GM12891 (cell line): ENCODE results near the gene TYRO3.
"Not testable (repeated sequence)": the region's sequence is repeated elsewhere in the genome, so short reads cannot be mapped to it uniquely, and the experiment has no call there.

Source experiments
- DNase-seq: peaks from one replicate; pipeline ENCODE4 v3.0.0; 2011; ENCODE audit warnings: low spot score; ENCODE audit not compliant: insufficient read length
- FAIRE-seq: peaks from 2 replicates; lab custom pipeline; 2011; peaks lifted over from hg19 to GRCh38; lab: Jason Lieb, UNC
- PAX5 ChIP-seq: IDR thresholded peaks from 2 replicates; pipeline ENCODE4 v1.6.1; 2011; ENCODE audit warnings: low read length, moderate library complexity, mild to moderate bottlenecking; ENCODE audit not compliant: insufficient read depth, severe bottlenecking
- POLR2A ChIP-seq: IDR thresholded peaks from 2 replicates; pipeline ENCODE4 v1.6.1; 2011; ENCODE audit warnings: low read depth, low read length, control low read depth
- POLR2AphosphoS5 ChIP-seq: IDR thresholded peaks from 2 replicates; pipeline ENCODE4 v1.6.1; 2011; ENCODE audit warnings: low read depth, low read length, control low read depth
- POU2F2 ChIP-seq: IDR thresholded peaks from 2 replicates; pipeline ENCODE4 v1.6.1; 2011; ENCODE audit warnings: low read depth, mild to moderate bottlenecking, control low read depth, low read length, moderate library complexity
- SPI1 ChIP-seq: IDR thresholded peaks from 2 replicates; pipeline ENCODE4 v1.6.1; 2011; ENCODE audit warnings: low read depth, low read length, control low read depth
- TAF1 ChIP-seq: IDR thresholded peaks from 2 replicates; pipeline ENCODE4 v1.6.1; 2011; ENCODE audit warnings: low read depth, low read length, control low read depth

Gene TYRO3

GRCh38 chr15:41581110-41581509 is 22.1 kb downstream of the TYRO3 start:
- FAIRE-seq = no peak
- TF ChIP-seq POLR2A (no peak), SPI1 (no peak), PAX5 (no peak), POU2F2 (no peak), TAF1 (no peak)
- DNase-seq = no peak

GRCh38 chr15:41583795-41584194 is 24.8 kb downstream of the TYRO3 start:
- no peak for FAIRE-seq
- no peak for DNase-seq
- TF ChIP-seq SPI1 (no peak), PAX5 (no peak), POLR2AphosphoS5 (no peak), TAF1 (no peak), POLR2A (no peak), POU2F2 (no peak)

- DNase-seq (no peak), FAIRE-seq (no peak)
- TF ChIP-seq TAF1 = no peak
- no peak for TF ChIP-seq POLR2AphosphoS5
- no peak for TF ChIP-seq PAX5
- TF ChIP-seq POLR2A = no peak
- no peak for TF ChIP-seq SPI1
- no peak for TF ChIP-seq POU2F2
Measured at GRCh38 chr15:41584636-41585126, 25.7 kb downstream of the TYRO3 start.

GRCh38 chr15:41585127-41586047 is 26.4 kb downstream of the TYRO3 start:
- no peak for FAIRE-seq
- no peak for TF ChIP-seq POLR2AphosphoS5
- no peak for TF ChIP-seq POLR2A
- TF ChIP-seq POU2F2 = no peak
- TF ChIP-seq SPI1 = no peak
- TF ChIP-seq PAX5 = no peak
- no peak for TF ChIP-seq TAF1
- DNase-seq = no peak

GRCh38 chr15:41586531-41587282 is 27.7 kb downstream of the TYRO3 start:
- FAIRE-seq, DNase-seq: not testable (repeated sequence)

- FAIRE-seq, DNase-seq: not testable (repeated sequence)
Measured at GRCh38 chr15:41589018-41589417, 30.0 kb downstream of the TYRO3 start.

GRCh38 chr15:41589571-41589970 is 30.6 kb downstream of the TYRO3 start:
- not testable (repeated sequence) for FAIRE-seq, DNase-seq

- DNase-seq, FAIRE-seq: not testable (repeated sequence)
Measured at GRCh38 chr15:41591217-41591616, 32.2 kb downstream of the TYRO3 start.

GRCh38 chr15:41592718-41593117 is 33.7 kb downstream of the TYRO3 start:
- FAIRE-seq, DNase-seq: not testable (repeated sequence)

- DNase-seq (no peak), FAIRE-seq (no peak)
- TF ChIP-seq POU2F2 = no peak
- TF ChIP-seq POLR2AphosphoS5 = no peak
- no peak for TF ChIP-seq POLR2A
- no peak for TF ChIP-seq SPI1
- TF ChIP-seq TAF1 = no peak
- no peak for TF ChIP-seq PAX5
Measured at GRCh38 chr15:41594801-41595746, 36.1 kb downstream of the TYRO3 start.
